Nephron progenitor cell (in vitro differentiated cells): ENCODE results near the gene BPIFB2.

Experiments
- DNase-seq: peaks from one replicate; pipeline ENCODE4 v3.0.0; 2021
- H3K27ac Mint-ChIP-seq: 2 replicates; pipeline ENCODE4 v1.8.0; 2021; ENCODE audit warnings: mild to moderate bottlenecking, moderate library complexity, mixed read lengths
- H3K27me3 Mint-ChIP-seq: 2 replicates; pipeline ENCODE4 v1.8.0; 2021; ENCODE audit warnings: mild to moderate bottlenecking, low read depth, mixed read lengths; ENCODE audit not compliant: poor library complexity
- H3K36me3 Mint-ChIP-seq: 2 replicates; pipeline ENCODE4 v1.8.0; 2021; ENCODE audit warnings: low read depth, mixed read lengths
- H3K4me1 Mint-ChIP-seq: 2 replicates; pipeline ENCODE4 v1.8.0; 2021; ENCODE audit warnings: mixed read lengths
- H3K4me3 Mint-ChIP-seq: 2 replicates; pipeline ENCODE4 v1.8.0; 2021; ENCODE audit warnings: mild to moderate bottlenecking, moderate library complexity, mixed read lengths
- H3K9me3 Mint-ChIP-seq: 2 replicates; pipeline ENCODE4 v1.8.0; 2021; ENCODE audit warnings: mild to moderate bottlenecking, moderate library complexity, mixed read lengths
- TF ChIP-seq, protein P1 (sequence below): fragments of 200-600 bp; sonication (generic); IDR thresholded peaks from 2 replicates; pipeline ENCODE4 v1.5.0; 2021; ENCODE audit warnings: antibody characterized with exemption

The BPIFB2 gene

DNA sequence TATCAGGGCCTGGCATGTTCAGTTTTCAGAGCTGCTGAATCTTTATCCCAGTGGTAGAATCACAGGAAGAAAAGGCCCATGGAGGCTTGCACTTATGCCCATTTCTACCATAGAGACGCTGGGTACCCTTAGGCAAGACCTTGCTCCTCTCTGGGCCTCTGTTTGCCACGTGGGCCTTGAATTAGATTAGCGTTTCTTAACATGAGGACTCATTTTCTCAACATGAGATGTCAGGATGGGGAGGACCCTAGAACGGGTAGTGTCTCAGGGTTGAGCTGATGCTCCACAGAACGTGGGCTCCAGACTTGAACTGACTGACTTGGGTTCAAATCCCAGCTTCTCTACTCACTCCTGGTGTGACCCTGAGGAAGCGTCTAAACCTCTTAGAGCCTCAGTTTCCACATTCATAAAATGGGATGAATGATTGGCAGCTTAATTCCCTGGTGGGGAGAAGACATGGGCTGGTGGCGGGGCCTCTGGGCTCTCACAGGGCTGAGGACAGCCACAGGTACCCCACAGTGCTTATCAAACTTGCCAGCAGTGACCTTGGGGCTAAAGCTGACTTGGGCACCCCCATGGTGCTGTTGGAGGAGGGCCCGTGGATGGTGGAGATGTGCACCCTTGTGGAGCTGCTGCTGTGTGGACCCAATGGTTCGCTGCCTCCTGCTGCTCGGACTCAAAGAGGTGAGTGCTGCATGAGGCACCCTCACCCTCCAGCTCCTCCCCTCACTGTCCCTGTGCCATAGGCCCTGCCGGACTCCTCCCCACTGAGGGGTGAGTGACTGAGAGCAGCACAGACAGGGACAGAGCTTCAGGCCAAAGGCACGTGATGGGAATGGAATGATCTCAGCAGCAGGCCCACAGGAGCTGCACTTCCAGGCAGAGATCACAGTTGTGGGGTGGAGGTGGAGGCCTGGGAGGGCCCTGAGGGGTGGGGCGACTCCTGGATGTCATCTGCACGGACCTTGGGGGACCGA, 31.5 kb upstream of the BPIFB2 start:
- Mint-ChIP-seq H3K27ac (no peak overlapping the region), H3K9me3 (peaks cover 8% of the 10 kb centered on the region), H3K27me3 (peaks cover 4% of the 10 kb centered on the region), H3K36me3 (no peaks in the 10 kb centered on the region), H3K4me3 (no peak overlapping the region), H3K4me1 (peaks cover 25% of the 10 kb centered on the region)
- TF ChIP-seq, protein P1, sequence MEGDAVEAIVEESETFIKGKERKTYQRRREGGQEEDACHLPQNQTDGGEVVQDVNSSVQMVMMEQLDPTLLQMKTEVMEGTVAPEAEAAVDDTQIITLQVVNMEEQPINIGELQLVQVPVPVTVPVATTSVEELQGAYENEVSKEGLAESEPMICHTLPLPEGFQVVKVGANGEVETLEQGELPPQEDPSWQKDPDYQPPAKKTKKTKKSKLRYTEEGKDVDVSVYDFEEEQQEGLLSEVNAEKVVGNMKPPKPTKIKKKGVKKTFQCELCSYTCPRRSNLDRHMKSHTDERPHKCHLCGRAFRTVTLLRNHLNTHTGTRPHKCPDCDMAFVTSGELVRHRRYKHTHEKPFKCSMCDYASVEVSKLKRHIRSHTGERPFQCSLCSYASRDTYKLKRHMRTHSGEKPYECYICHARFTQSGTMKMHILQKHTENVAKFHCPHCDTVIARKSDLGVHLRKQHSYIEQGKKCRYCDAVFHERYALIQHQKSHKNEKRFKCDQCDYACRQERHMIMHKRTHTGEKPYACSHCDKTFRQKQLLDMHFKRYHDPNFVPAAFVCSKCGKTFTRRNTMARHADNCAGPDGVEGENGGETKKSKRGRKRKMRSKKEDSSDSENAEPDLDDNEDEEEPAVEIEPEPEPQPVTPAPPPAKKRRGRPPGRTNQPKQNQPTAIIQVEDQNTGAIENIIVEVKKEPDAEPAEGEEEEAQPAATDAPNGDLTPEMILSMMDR: no peak
- DNase-seq: no peak

DNA sequence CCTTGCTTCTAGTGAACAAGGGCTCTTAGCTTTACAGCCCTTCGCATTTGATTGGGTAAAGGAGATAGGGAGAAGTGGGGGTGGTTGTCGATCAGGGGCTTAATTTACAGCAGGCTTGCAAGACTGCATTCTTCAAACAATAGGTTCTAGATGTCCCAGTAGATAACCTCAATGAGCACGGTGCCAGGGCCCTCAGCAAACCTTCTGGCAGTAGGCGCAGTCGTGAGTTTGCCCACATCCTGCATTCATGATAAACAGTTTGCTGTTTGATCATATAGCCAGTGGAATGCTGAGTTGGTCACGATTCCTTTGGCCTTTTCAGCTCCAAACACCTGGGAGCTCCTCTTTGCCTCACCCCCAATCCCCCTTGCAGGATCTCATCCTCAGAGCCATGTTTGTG, 30.8 kb upstream of the BPIFB2 start:
- peaks cover 25% of the 10 kb centered on the region for H3K4me1 Mint-ChIP-seq
- H3K27me3 Mint-ChIP-seq: peaks cover 4% of the 10 kb centered on the region
- DNase-seq: no peak
- TF ChIP-seq, protein P1: no peak
- H3K36me3 Mint-ChIP-seq: no peaks in the 10 kb centered on the region
- H3K9me3 Mint-ChIP-seq: peaks cover 8% of the 10 kb centered on the region
- H3K27ac Mint-ChIP-seq: no peak overlapping the region
- H3K4me3 Mint-ChIP-seq: no peak overlapping the region

DNA sequence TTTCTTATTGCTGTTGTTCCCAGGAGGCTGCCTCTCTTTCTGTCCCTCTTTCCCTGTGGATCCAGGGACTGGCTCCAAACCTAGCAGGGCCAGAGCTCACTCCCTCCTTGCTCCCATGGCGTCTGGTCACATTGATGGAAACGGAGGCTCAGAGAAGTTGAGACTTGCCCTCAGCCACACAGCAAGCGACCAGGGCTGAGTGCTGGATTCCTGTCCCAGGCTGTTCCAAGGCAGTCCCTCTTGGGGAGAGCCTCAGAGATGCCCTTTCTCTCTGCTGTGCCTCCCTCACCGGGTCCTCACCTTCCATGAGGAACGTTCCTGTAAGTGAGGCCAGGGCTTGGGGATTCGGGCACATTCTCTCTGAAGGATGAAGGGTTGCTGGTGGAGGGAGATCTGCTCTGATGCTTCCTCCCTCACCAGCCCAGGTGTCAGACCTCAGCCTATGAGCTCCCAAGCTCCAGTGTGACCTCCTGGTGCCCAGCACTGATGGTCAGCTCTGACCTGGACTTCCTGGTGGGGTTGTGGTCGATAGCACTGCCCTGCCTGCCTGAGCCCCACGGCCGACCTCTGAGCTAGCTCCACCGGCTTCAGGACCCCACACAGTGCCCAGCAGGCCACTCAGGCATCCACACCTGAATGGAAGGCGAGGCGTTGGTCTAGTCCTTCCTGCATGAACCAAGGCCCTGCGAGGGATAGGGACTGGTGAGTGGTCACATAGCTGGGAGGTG, 30.1 kb upstream of the BPIFB2 start:
- no peaks in the 10 kb centered on the region for H3K36me3 Mint-ChIP-seq
- H3K4me1 Mint-ChIP-seq: peaks cover 30% of the 10 kb centered on the region
- H3K27ac Mint-ChIP-seq: no peak overlapping the region
- DNase-seq: no peak
- TF ChIP-seq, protein P1: no peak
- H3K27me3 Mint-ChIP-seq: peaks cover 4% of the 10 kb centered on the region
- peaks cover 8% of the 10 kb centered on the region for H3K9me3 Mint-ChIP-seq
- no peak overlapping the region for H3K4me3 Mint-ChIP-seq

- Mint-ChIP-seq H3K36me3 (no peaks in the 10 kb centered on the region), H3K4me1 (peaks cover 32% of the 10 kb centered on the region), H3K27me3 (peaks cover 4% of the 10 kb centered on the region), H3K9me3 (peaks cover 8% of the 10 kb centered on the region), H3K4me3 (no peak overlapping the region), H3K27ac (no peak overlapping the region)
- DNase-seq: no peak
- TF ChIP-seq, protein P1: no peak
Observed at GRCh38 chr20:32978009-32978335, 29.5 kb upstream of the BPIFB2 start.

- Mint-ChIP-seq H3K27me3 (peaks cover 4% of the 10 kb centered on the region), H3K4me1 (peaks cover 20% of the 10 kb centered on the region), H3K9me3 (peaks cover 8% of the 10 kb centered on the region), H3K36me3 (no peaks in the 10 kb centered on the region), H3K27ac (no peak overlapping the region), H3K4me3 (no peak overlapping the region)
- TF ChIP-seq, protein P1: no peak
- no peak for DNase-seq
Observed at GRCh38 chr20:32979201-32979998, 28.1 kb upstream of the BPIFB2 start.
